IMR-90 (cell line): ENCODE data around the gene ANP32A. TPM values are rescaled to one million over a fixed set of nuclear protein-coding genes. Genes with fewer than 3 reads are reported as not detected.

Experiments
- ATAC-seq: fragments of 200-7000 bp; cut with Tn5 transposase; 2 replicates; pipeline ENCODE4 v1.9.1; 2020; ENCODE audit warnings: low read depth, mild to moderate bottlenecking, moderate library complexity
- BruUV-seq: library from RNA; stranded (reverse); fragments of 400-500 nt; replicated peaks from 2 replicates; lab custom pipeline; 2021; lab: Mats Ljungman, UMichigan
- CTCF ChIA-PET: fragments of 300-600 bp; formaldehyde crosslinking; extraction: SDS; loops from one replicate; lab custom pipeline; 2021; ENCODE audit warnings: antibody characterized with exemption; lab: Yijun Ruan, JAX
- POLR2A ChIA-PET: fragments of 300-600 bp; sonication (Branson Sonifier 250); formaldehyde crosslinking; loops from one replicate; lab custom pipeline; 2022; ENCODE audit warnings: antibody characterized with exemption; ENCODE audit not compliant: unreplicated experiment; lab: Charles Lee
- DNase-seq: peaks from one replicate; pipeline ENCODE4 v3.0.0; 2013
- H2AFZ ChIP-seq: replicated peaks from 2 replicates; pipeline ENCODE3; 2013; ENCODE audit warnings: low read length, mild to moderate bottlenecking; ENCODE audit not compliant: poor library complexity
- H2AK5ac ChIP-seq: 2 replicates; pipeline ENCODE4 v1.6.1; 2013; ENCODE audit warnings: low read depth, low read length, inconsistent platforms
- H2AK9ac ChIP-seq: replicated peaks from 2 replicates; pipeline ENCODE3; 2013; ENCODE audit warnings: mild to moderate bottlenecking, low read depth, low read length, moderate library complexity; ENCODE audit not compliant: poor library complexity
- H2BK120ac ChIP-seq: 2 replicates; pipeline ENCODE4 v1.6.1; 2013; ENCODE audit warnings: low read depth, low read length, inconsistent platforms
- H2BK15ac ChIP-seq: 3 replicates; pipeline ENCODE4 v1.6.1; 2013; ENCODE audit warnings: low read depth, low read length, inconsistent platforms
- H2BK20ac ChIP-seq: 2 replicates; pipeline ENCODE4 v1.6.1; 2013; ENCODE audit warnings: low read depth, mild to moderate bottlenecking, inconsistent platforms, low read length, moderate library complexity
- H2BK5ac ChIP-seq: 2 replicates; pipeline ENCODE4 v1.6.1; 2013; ENCODE audit warnings: mild to moderate bottlenecking, low read depth, low read length, inconsistent platforms; ENCODE audit not compliant: poor library complexity, severe bottlenecking
- H3K14ac ChIP-seq: replicated peaks from 2 replicates; pipeline ENCODE4 v1.6.1; 2013; ENCODE audit warnings: low read depth, low read length, inconsistent platforms
- H3K18ac ChIP-seq: 2 replicates; pipeline ENCODE4 v1.6.1; 2013; ENCODE audit warnings: low read depth, low read length, control low read depth
- H3K23ac ChIP-seq: 2 replicates; pipeline ENCODE4 v1.6.1; 2013; ENCODE audit warnings: low read depth, low read length, inconsistent platforms
- H3K27ac ChIP-seq: 2 replicates; pipeline ENCODE4 v1.5.1; 2013; ENCODE audit warnings: mild to moderate bottlenecking, control low read depth, low read length; ENCODE audit not compliant: insufficient read depth
- H3K27me3 ChIP-seq: 2 replicates; pipeline ENCODE4 v1.6.1; 2013; ENCODE audit warnings: low read length; ENCODE audit not compliant: control insufficient read depth, insufficient read depth
- H3K36me3 ChIP-seq: 2 replicates; pipeline ENCODE4 v1.6.1; 2013; ENCODE audit warnings: low read length, mixed read lengths; ENCODE audit not compliant: control insufficient read depth, insufficient read depth
- H3K4ac ChIP-seq: 2 replicates; pipeline ENCODE4 v1.6.1; 2013; ENCODE audit warnings: low read depth, low read length, inconsistent platforms
- H3K4me1 ChIP-seq: 2 replicates; pipeline ENCODE4 v1.6.1; 2013; ENCODE audit warnings: low read length, mixed read lengths; ENCODE audit not compliant: control insufficient read depth, insufficient read depth
- H3K4me2 ChIP-seq: 2 replicates; pipeline ENCODE4 v1.6.1; 2013; ENCODE audit warnings: low read depth, mild to moderate bottlenecking, control low read depth, low read length, moderate library complexity
- H3K4me3 ChIP-seq: 2 replicates; pipeline ENCODE4 v1.5.1; 2013; ENCODE audit warnings: low read depth, mild to moderate bottlenecking, control low read depth, low read length, moderate library complexity; ENCODE audit not compliant: insufficient read depth
- H3K56ac ChIP-seq: 2 replicates; pipeline ENCODE4 v1.6.1; 2013; ENCODE audit warnings: low read length, inconsistent platforms; ENCODE audit not compliant: insufficient read depth; ENCODE audit errors: extremely low read depth
- H3K79me1 ChIP-seq, 2 experiments: 2 replicates each; pipeline ENCODE4 v1.6.1; 2013; ENCODE audit warnings: low read length in 2 of 2, inconsistent platforms in 1 of 2, low read depth in 1 of 2
- H3K9ac ChIP-seq: 2 replicates; pipeline ENCODE4 v1.6.1; 2013; ENCODE audit warnings: low read depth, low read length, control low read depth
- H3K9me1 ChIP-seq: 2 replicates; pipeline ENCODE4 v1.6.1; 2013; ENCODE audit warnings: low read length, inconsistent platforms; ENCODE audit not compliant: insufficient read depth
- H3K9me3 ChIP-seq: 2 replicates; pipeline ENCODE4 v1.6.1; 2013; ENCODE audit warnings: low read length; ENCODE audit not compliant: control insufficient read depth, insufficient read depth
- H4K20me1 ChIP-seq: 2 replicates; pipeline ENCODE4 v1.6.1; 2013; ENCODE audit warnings: low read length, inconsistent platforms; ENCODE audit not compliant: insufficient read depth
- H4K5ac ChIP-seq: 2 replicates; pipeline ENCODE4 v1.6.1; 2013; ENCODE audit warnings: mild to moderate bottlenecking, low read depth, low read length, control low read depth
- H4K8ac ChIP-seq, 2 experiments: 2 replicates each; pipeline ENCODE4 v1.6.1; 2013; ENCODE audit warnings: low read depth in 2 of 2, low read length in 2 of 2, control low read depth in 1 of 2, inconsistent platforms in 1 of 2
- H4K91ac ChIP-seq: 2 replicates; pipeline ENCODE4 v1.6.1; 2013; ENCODE audit warnings: low read depth, low read length, inconsistent platforms; ENCODE audit not compliant: insufficient read depth
- BHLHE40 ChIP-seq: fragments of 150-350 bp; IDR thresholded peaks from 2 replicates; pipeline ENCODE4 v1.6.1; 2016; ENCODE audit warnings: mild to moderate bottlenecking, low read depth, low read length
- CEBPB ChIP-seq: IDR thresholded peaks from 2 replicates; pipeline ENCODE4 v1.6.1; 2012; ENCODE audit warnings: low read depth, low read length, improper control_type of control experiment
- CHD1 ChIP-seq: IDR thresholded peaks from 2 replicates; pipeline ENCODE4 v1.6.1; 2012; ENCODE audit warnings: low read depth, low read length, improper control_type of control experiment
- CTCF ChIP-seq: conservative IDR thresholded peaks from 2 replicates; pipeline ENCODE4 v1.5.1; 2012; ENCODE audit warnings: mild to moderate bottlenecking, low read depth, low read length, improper control_type of control experiment
- ELK1 ChIP-seq: fragments of 150-350 bp; IDR thresholded peaks from 2 replicates; pipeline ENCODE4 v1.6.1; 2016; ENCODE audit warnings: low read depth, mild to moderate bottlenecking, low read length, moderate library complexity, borderline replicate concordance
- FOS ChIP-seq: fragments of 150-350 bp; IDR thresholded peaks from 2 replicates; pipeline ENCODE4 v1.6.1; 2016; ENCODE audit warnings: low read depth, low read length
- MAFK ChIP-seq: IDR thresholded peaks from 2 replicates; pipeline ENCODE4 v1.6.1; 2012; ENCODE audit warnings: low read depth, low read length, improper control_type of control experiment
- MXI1 ChIP-seq: IDR thresholded peaks from 2 replicates; pipeline ENCODE4 v1.6.1; 2012; ENCODE audit warnings: low read depth, mild to moderate bottlenecking, low read length, moderate library complexity, borderline replicate concordance
- POLR2A ChIP-seq: IDR thresholded peaks from 2 replicates; pipeline ENCODE4 v1.6.1; 2012; ENCODE audit warnings: mild to moderate bottlenecking, low read depth, low read length
- RAD21 ChIP-seq: IDR thresholded peaks from 2 replicates; pipeline ENCODE4 v1.6.1; 2012; ENCODE audit warnings: low read length, improper control_type of control experiment
- RCOR1 ChIP-seq: IDR thresholded peaks from 2 replicates; pipeline ENCODE4 v1.6.1; 2012; ENCODE audit warnings: mild to moderate bottlenecking, low read length, improper control_type of control experiment; ENCODE audit not compliant: insufficient replicate concordance
- SMC3 ChIP-seq: fragments of 150-350 bp; IDR thresholded peaks from 2 replicates; pipeline ENCODE4 v1.6.1; 2016; ENCODE audit warnings: low read depth, mild to moderate bottlenecking, antibody characterized with exemption, low read length, moderate library complexity
- WGBS, 2 experiments: methylation state at CpG; one replicate each; pipeline versions ENCODE4 v1.1.5 to v1.1.7; 2013; ENCODE audit warnings: missing lambda C conversion rate in 2 of 2; ENCODE audit not compliant: insufficient read length in 1 of 2; ENCODE audit errors: extremely low coverage in 2 of 2; 5-methylcytosine and 5-hydroxymethylcytosine counted together
- dilution Hi-C: fragments of 300-500 bp; cut with HindIII; formaldehyde crosslinking; loops from one replicate; pipeline ENCODE4 v1.14.3; 2018; ENCODE audit warnings: low sequenced_read_pairs; ENCODE audit not compliant: unreplicated experiment
- in situ Hi-C: fragments of 300-500 bp; cut with MboI; formaldehyde crosslinking; loops from 3 replicates; pipeline ENCODE4 v1.14.3; 2019; ENCODE audit warnings: low sequenced_read_pairs, inconsistent platforms, mixed read lengths
- intact Hi-C: fragments of 100-400 bp; cut with micrococcal nuclease; formaldehyde crosslinking; loops from 2 replicates; pipeline ENCODE4 v1.10.0; 2022
- polyA plus RNA-seq, 3 experiments: library from polyadenylated mRNA; depleted of rRNA; stranded (reverse); fragments of >200 nt; gene quantifications; 2 replicates each; pipeline ENCODE4 v1.2.3, GENCODE V29; 2012; ENCODE audit warnings: low replicate concordance in 1 of 3
- total RNA-seq: library from RNA; depleted of rRNA; stranded (reverse); fragments of >200 nt; gene quantifications from 2 replicates; pipeline ENCODE4 v1.2.3, GENCODE V29; 2012

Gene ANP32A
- total and polyA plus RNA-seq, 2 of the 4 experiments (the other 2 are of a cell fraction), result 62.4 to 72.8 TPM

GRCh38 chr15:68765602-68766368, 54.9 kb downstream of the ANP32A start:
- Histone ChIP-seq H3K4me1 (no peaks in the 10 kb centered on the region), H3K4me2 (no peak overlapping the region), H3K27me3 (peaks cover 13% of the 10 kb centered on the region), H2AK9ac (no peak overlapping the region), H3K36me3 (no peaks in the 10 kb centered on the region), H3K4me3 (no peak overlapping the region), H2BK120ac (no peak overlapping the region), H3K79me1 (no peaks in the 10 kb centered on the region), H3K4ac (no peak overlapping the region), H2AK5ac (no peak overlapping the region), H4K8ac (no peak overlapping the region), H3K9me1 (no peaks in the 10 kb centered on the region), H3K14ac (no peak overlapping the region), H4K20me1 (no peaks in the 10 kb centered on the region), H2BK5ac (no peak overlapping the region), H3K56ac (no peak overlapping the region), H3K9ac (no peak overlapping the region), H4K5ac (no peak overlapping the region), H2BK20ac (no peak overlapping the region), H3K27ac (no peak overlapping the region), H4K91ac (no peak overlapping the region), H2AFZ (no peak overlapping the region), H2BK15ac (no peak overlapping the region), H3K9me3 (no peaks in the 10 kb centered on the region), H3K18ac (no peak overlapping the region), H3K23ac (no peak overlapping the region)
- WGBS, 2 experiments, result no CpG with 5 or more reads among the region's 11 CpGs
- no peak for ATAC-seq
- no peak for TF ChIP-seq CEBPB
- TF ChIP-seq POLR2A, result no peak
- TF ChIP-seq ELK1, result no peak
- no peak for TF ChIP-seq MAFK
- no peak for TF ChIP-seq FOS
- no peak for TF ChIP-seq RCOR1
- TF ChIP-seq CHD1, result no peak
- TF ChIP-seq BHLHE40, result no peak
- TF ChIP-seq CTCF, result no peak
- TF ChIP-seq SMC3, result no peak
- TF ChIP-seq MXI1, result no peak
- no peak for TF ChIP-seq RAD21
- in situ Hi-C loops (no loop called here), dilution Hi-C loops (no loop called here), intact Hi-C loops (no loop called here)
- no peak for DNase-seq
- no TSS peak for BruUV-seq
- ChIA-PET CTCF (interaction anchor here (0.6 to 0.7 kb wide), 2 partner anchors 14 to 921 kb away, joined by 3 read pairs; no protein-coding TSS in a partner anchor), POLR2A (no interaction called here)
